Smooth muscle cell (in vitro differentiated cells): ENCODE results near the gene FOXJ3. TPM values are rescaled to one million over a fixed set of nuclear protein-coding genes. Genes with fewer than 3 reads are reported as not detected.

Experiments
- DNase-seq: peaks from one replicate; lab custom pipeline; 2025; ENCODE audit not compliant: unreplicated experiment; lab: John Stamatoyannopoulos, UW
- H2AFZ ChIP-seq: fragments of 200-600 bp; sonication (generic); 2 replicates; pipeline ENCODE4 v1.6.0; 2016; ENCODE audit warnings: antibody characterized with exemption, low read depth, mild to moderate bottlenecking
- H3F3A ChIP-seq: fragments of 200-600 bp; sonication (generic); 2 replicates; pipeline ENCODE4 v1.6.0; 2017; ENCODE audit warnings: antibody characterized with exemption, low read depth
- H3K27ac ChIP-seq: fragments of 200-600 bp; sonication (generic); 2 replicates; pipeline ENCODE4 v1.5.1; 2016; ENCODE audit warnings: low read depth, mild to moderate bottlenecking
- H3K27me3 ChIP-seq: fragments of 200-600 bp; sonication (generic); 2 replicates; pipeline ENCODE4 v1.6.1; 2016; ENCODE audit warnings: low read depth, mild to moderate bottlenecking
- H3K36me3 ChIP-seq: fragments of 200-600 bp; sonication (generic); 2 replicates; pipeline ENCODE4 v1.5.1; 2016; ENCODE audit warnings: low read depth
- H3K4me1 ChIP-seq: fragments of 200-600 bp; sonication (generic); 2 replicates; pipeline ENCODE4 v1.5.1; 2016; ENCODE audit warnings: low read depth
- H3K4me2 ChIP-seq: fragments of 200-600 bp; sonication (generic); 2 replicates; pipeline ENCODE4 v1.6.0; 2016; ENCODE audit warnings: mild to moderate bottlenecking
- H3K4me3 ChIP-seq: fragments of 200-600 bp; sonication (generic); 2 replicates; pipeline ENCODE4 v1.5.1; 2016; ENCODE audit warnings: mild to moderate bottlenecking
- H3K79me2 ChIP-seq: fragments of 200-600 bp; sonication (generic); 2 replicates; pipeline ENCODE4 v1.6.0; 2016; ENCODE audit warnings: low read depth, mild to moderate bottlenecking
- H3K9ac ChIP-seq: fragments of 200-600 bp; sonication (generic); 2 replicates; pipeline ENCODE4 v1.6.0; 2016; ENCODE audit warnings: low read depth
- H3K9me3 ChIP-seq: fragments of 200-600 bp; sonication (generic); replicated peaks from 2 replicates; pipeline ENCODE4 v1.5.1; 2016; ENCODE audit warnings: low read depth
- H4K20me1 ChIP-seq: fragments of 200-600 bp; sonication (generic); 2 replicates; pipeline ENCODE4 v1.6.0; 2016; ENCODE audit warnings: low read depth
- WGBS: methylation state at CpG from one replicate; pipeline ENCODE4 v1.1.7; 2016; ENCODE audit warnings: low lambda C conversion rate; 5-methylcytosine and 5-hydroxymethylcytosine counted together
- polyA plus RNA-seq: library from polyadenylated mRNA; unstranded; fragments of >200 nt; fragmentation: Nextera tagmentation; extraction: Ambion mirVana; gene quantifications from 2 replicates; pipeline ENCODE4 v1.2.1, GENCODE V29; 2016
- total RNA-seq: library from RNA; depleted of rRNA; stranded (reverse); fragments of >200 nt; gene quantifications from 2 replicates; pipeline ENCODE4 v1.2.3, GENCODE V29; 2014
- TF ChIP-seq, protein P1 (sequence below): fragments of 200-600 bp; sonication (generic); IDR thresholded peaks from 2 replicates; pipeline ENCODE4 v1.5.1; 2017; ENCODE audit warnings: borderline replicate concordance, mild to moderate bottlenecking, antibody characterized with exemption; ENCODE audit not compliant: insufficient read depth, poor library complexity, severe bottlenecking

The FOXJ3 gene
- total and polyA plus RNA-seq, 2 experiments from 2014 or later = 19.3 to 40.9 TPM

DNA sequence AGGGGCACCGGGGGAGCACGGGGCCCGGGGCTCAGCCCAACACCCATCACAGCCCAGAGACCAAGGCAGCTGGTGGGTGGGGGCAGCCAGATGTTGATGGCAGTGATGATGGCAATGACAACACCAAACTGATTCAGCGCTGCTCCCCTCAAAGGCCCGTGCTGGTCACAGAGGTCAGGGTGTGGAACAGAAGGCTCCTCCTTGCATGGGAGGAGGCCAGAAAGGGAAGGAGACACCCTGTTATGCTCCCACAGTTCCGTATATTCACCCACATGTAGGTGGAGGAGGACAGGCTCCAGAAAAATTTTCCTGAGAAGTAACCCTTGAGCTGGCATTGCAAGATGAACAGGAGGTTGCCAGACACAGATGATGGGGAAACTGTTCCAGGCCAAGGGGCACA, 181.4 kb downstream of the FOXJ3 start:
- H4K20me1 ChIP-seq = no peaks in the 10 kb centered on the region
- no peak overlapping the region for H2AFZ ChIP-seq
- TF ChIP-seq, protein P1, sequence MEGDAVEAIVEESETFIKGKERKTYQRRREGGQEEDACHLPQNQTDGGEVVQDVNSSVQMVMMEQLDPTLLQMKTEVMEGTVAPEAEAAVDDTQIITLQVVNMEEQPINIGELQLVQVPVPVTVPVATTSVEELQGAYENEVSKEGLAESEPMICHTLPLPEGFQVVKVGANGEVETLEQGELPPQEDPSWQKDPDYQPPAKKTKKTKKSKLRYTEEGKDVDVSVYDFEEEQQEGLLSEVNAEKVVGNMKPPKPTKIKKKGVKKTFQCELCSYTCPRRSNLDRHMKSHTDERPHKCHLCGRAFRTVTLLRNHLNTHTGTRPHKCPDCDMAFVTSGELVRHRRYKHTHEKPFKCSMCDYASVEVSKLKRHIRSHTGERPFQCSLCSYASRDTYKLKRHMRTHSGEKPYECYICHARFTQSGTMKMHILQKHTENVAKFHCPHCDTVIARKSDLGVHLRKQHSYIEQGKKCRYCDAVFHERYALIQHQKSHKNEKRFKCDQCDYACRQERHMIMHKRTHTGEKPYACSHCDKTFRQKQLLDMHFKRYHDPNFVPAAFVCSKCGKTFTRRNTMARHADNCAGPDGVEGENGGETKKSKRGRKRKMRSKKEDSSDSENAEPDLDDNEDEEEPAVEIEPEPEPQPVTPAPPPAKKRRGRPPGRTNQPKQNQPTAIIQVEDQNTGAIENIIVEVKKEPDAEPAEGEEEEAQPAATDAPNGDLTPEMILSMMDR = no peak
- no peak overlapping the region for H3K4me2 ChIP-seq
- 89% methylated on average over 6 of the region's 6 CpGs for WGBS
- DNase-seq = no peak
- no peak overlapping the region for H3K27ac ChIP-seq
- no peak overlapping the region for H3K4me3 ChIP-seq
- no peak overlapping the region for H3K9ac ChIP-seq
- no peaks in the 10 kb centered on the region for H3K79me2 ChIP-seq
- no peaks in the 10 kb centered on the region for H3K4me1 ChIP-seq
- no peaks in the 10 kb centered on the region for H3K9me3 ChIP-seq
- no peaks in the 10 kb centered on the region for H3F3A ChIP-seq
- H3K36me3 ChIP-seq = no peaks in the 10 kb centered on the region
- peaks cover 29% of the 10 kb centered on the region for H3K27me3 ChIP-seq

DNA sequence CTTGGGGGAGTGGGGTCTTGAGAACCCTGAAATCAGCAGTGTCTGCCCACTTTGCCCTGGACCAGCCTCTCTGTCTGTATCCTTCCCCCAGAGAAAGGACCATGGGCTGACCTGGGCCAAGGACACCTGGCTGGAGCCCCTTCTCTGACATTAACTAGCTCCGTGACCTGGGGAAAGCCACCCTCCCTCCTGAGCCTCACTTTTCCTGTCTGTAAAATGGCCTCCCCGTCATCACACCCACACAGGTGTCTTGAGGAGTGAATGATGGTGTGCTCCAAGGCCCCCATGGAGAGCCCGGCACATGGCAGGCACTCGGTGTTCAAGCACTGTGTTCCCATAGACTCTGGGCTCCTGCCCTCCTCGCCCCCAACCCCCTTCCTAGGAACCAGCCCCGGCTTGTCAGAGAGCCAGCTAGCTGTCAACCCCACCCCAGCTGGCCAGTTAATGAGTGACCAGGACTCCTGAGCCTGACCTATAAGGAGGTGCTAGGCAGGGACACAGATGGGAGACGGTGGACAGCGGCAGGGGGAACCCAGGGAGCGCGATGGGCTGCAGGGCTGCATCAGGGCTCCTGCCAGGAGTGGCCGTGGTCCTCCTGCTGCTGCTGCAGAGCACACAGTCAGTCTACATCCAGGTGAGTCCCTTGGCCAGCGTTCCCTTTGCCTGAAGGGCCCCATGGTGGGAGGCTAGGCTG, 182.0 kb downstream of the FOXJ3 start, which contains the start of gene GUCA2B:
Gene GUCA2B, plus strand, starts transcription at position 504 of the 694 bp plus-strand sequence. Its CDS starts 41 bp downstream, at position 545.
- peaks cover 35% of the 10 kb centered on the region for H3K27me3 ChIP-seq
- H3K36me3 ChIP-seq = no peaks in the 10 kb centered on the region
- H3K79me2 ChIP-seq = no peaks in the 10 kb centered on the region
- H3K9ac ChIP-seq = no peak within 1 kb of the TSS
- H3K4me2 ChIP-seq = no peak within 1 kb of the TSS
- H3K4me1 ChIP-seq = no peaks in the 10 kb centered on the region
- WGBS = 82% methylated on average over 12 of the region's 12 CpGs
- no peak within 1 kb of the TSS for H2AFZ ChIP-seq
- no peak within 1 kb of the TSS for H3K4me3 ChIP-seq
- H3K27ac ChIP-seq = no peak within 1 kb of the TSS
- no peaks in the 10 kb centered on the region for H3K9me3 ChIP-seq
- no peaks in the 10 kb centered on the region for H3F3A ChIP-seq
- H4K20me1 ChIP-seq = no peaks in the 10 kb centered on the region
- TF ChIP-seq, protein P1 = no peak
- DNase-seq = no peak

- H2AFZ ChIP-seq = no peak overlapping the region
- H3K4me1 ChIP-seq = no peaks in the 10 kb centered on the region
- TF ChIP-seq, protein P1 = no peak
- H3K36me3 ChIP-seq = no peaks in the 10 kb centered on the region
- H3F3A ChIP-seq = no peaks in the 10 kb centered on the region
- no peak overlapping the region for H3K4me2 ChIP-seq
- H3K4me3 ChIP-seq = no peak overlapping the region
- no peak overlapping the region for H3K9ac ChIP-seq
- peaks cover 40% of the 10 kb centered on the region for H3K27me3 ChIP-seq
- H3K9me3 ChIP-seq = no peaks in the 10 kb centered on the region
- H3K27ac ChIP-seq = no peak overlapping the region
- no peak for DNase-seq
- H4K20me1 ChIP-seq = no peaks in the 10 kb centered on the region
- WGBS = 86% methylated on average over 3 of the region's 3 CpGs
- H3K79me2 ChIP-seq = no peaks in the 10 kb centered on the region
These were observed 182.9 kb downstream of the FOXJ3 start for GRCh38 chr1:42152119-42152518.

DNA sequence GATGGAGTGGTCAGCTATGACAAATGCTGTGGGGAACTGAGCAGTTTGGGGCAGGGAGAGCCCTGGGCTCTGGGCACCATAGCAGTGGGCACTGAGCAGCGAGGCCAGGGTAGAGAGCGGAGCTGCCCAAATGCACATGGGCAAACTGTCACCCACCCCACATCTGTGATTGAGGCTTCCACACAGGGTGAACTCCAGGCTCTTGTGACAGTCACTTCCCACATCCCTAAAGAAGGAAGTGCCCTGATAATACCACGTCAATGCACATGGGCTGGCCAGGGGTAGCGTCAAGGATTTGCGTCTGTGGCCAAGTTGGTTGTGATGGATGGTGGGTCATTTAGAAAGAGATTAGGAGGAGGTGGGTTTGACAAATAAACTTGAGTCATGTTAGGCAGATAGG, 184.4 kb downstream of the FOXJ3 start:
- TF ChIP-seq, protein P1 = no peak
- DNase-seq = no peak
- H3F3A ChIP-seq = no peaks in the 10 kb centered on the region
- no peak overlapping the region for H2AFZ ChIP-seq
- H3K9me3 ChIP-seq = no peaks in the 10 kb centered on the region
- H3K9ac ChIP-seq = no peak overlapping the region
- no peaks in the 10 kb centered on the region for H3K4me1 ChIP-seq
- H4K20me1 ChIP-seq = no peaks in the 10 kb centered on the region
- no peak overlapping the region for H3K27ac ChIP-seq
- H3K79me2 ChIP-seq = no peaks in the 10 kb centered on the region
- H3K4me3 ChIP-seq = no peak overlapping the region
- no peaks in the 10 kb centered on the region for H3K36me3 ChIP-seq
- peaks cover 40% of the 10 kb centered on the region for H3K27me3 ChIP-seq
- WGBS = 96% methylated on average over 5 of the region's 5 CpGs
- no peak overlapping the region for H3K4me2 ChIP-seq
